Activated CD4-positive, alpha-beta T cell treated with anti-CD3 and anti-CD28 coated beads for 4 hours (primary cell): Measurements from ENCODE around the gene CRK.

ENCODE experiments used
- DNase-seq, 2 donors: peaks; one replicate each; pipeline ENCODE4 v3.0.0-alpha.2; 2020

CRK gene

DNA sequence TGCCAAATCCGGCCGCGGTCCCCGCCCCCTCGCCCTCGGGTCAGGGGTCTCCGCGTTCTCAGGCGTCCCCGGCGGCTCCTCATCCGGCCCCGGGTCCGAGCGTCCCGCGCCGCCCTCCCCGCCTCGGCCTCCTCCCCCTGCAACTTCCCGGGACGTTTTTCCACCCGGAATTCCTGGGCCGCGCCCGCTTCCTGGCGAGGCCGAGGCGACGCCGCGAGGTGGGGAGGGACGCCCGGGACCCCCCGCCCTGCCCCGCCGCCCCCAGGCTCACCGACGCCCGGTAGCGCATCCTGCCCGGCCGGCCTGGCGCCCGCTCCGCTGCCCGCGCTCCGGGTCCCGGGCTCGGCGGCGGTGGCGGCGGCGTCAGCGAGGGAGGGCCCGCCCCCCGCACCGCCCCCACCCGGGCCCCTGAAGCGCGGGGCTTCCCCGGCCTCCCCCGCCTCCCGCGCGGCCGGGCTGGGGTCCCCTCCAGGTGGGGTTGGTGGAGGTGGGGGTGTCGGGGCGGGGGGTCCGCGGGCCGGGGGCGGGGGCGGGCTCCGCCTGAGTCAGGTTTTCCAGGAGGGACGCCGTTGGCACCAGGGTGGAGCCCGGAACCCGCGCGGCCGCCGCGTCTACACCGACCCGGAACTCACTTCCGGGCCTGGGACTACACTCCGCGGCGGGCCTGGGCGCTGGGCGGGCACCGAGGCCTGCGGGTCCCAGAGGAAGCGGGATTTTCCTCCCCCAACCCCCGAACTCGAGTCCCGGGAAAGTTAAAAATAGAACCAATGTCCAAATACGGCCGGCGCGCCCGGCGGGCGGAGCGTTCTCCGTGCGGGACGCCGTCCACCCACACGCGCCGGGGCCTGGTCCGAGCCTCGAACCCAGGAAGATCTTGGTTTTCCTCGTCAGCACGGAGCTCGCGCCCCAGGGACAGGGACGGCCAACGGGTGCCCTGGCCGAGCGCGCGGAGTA, 29.7 kb upstream of the CRK start:
- DNase-seq: peak; percentile 69 to 82

GRCh38 chr17:1484676-1485422, 28.8 kb upstream of the CRK start:
- DNase-seq: peak; percentile 53 to 69

DNA sequence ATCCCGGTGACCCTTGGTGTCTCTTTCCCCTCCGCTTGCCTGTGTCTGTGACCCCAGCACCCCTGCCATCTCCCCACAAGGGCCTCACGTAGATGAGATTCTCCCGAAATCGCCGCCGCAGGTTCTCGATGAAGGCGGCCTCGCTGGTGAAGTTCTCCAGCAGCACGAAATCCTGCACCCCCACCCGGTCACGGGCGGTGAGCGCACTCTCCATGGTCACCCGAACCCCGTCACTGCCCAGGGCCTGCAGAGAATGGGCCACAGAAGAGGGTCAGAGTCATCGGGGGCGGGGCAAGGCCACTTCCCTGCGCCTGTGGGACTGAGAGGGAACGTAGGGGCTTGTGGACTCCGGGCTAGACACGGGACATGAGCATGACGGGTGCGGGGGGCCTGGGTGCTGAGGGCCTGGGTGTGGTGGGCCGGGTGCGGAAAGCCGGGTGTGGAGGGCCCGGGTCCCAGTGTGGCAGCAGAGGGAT, 28.1 kb upstream of the CRK start:
- no peak for DNase-seq

GRCh38 chr17:1482680-1483079, 26.6 kb upstream of the CRK start:
- DNase-seq: no peak

- DNase-seq: no peak
Measured at GRCh38 chr17:1481736-1482135, 25.7 kb upstream of the CRK start.

GRCh38 chr17:1480747-1481465, 24.9 kb upstream of the CRK start:
- DNase-seq: no peak

GRCh38 chr17:1478418-1478817, 22.4 kb upstream of the CRK start:
- no peak for DNase-seq

DNA sequence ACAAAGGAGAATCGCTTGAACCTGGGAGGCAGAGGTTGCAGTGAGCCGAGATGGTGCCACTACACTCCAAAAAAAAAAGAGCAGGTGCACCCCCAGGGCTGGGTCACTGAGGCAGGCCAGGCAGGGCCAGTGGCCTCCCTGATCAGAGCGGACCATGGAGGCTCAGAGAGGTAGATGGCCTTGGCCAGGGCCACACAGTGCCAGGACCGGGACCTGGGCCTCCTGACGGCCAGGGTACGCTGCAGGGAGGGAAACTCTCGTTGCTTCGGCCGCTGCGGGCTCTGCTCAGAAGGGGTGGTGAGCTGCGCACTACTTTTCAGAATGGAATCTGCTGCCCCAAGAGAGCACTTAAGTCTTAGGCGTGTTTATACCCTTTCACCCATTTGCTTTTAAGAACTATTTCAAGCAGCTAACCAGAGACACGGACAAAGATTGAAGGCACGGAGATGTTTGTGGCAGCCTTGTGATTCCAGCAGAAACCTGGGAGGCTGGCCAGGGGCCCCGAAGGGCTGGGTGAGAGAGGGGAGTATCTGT, 19.4 kb upstream of the CRK start:
- no peak for DNase-seq

GRCh38 chr17:1474402-1475189, 18.6 kb upstream of the CRK start:
- DNase-seq: no peak

DNA sequence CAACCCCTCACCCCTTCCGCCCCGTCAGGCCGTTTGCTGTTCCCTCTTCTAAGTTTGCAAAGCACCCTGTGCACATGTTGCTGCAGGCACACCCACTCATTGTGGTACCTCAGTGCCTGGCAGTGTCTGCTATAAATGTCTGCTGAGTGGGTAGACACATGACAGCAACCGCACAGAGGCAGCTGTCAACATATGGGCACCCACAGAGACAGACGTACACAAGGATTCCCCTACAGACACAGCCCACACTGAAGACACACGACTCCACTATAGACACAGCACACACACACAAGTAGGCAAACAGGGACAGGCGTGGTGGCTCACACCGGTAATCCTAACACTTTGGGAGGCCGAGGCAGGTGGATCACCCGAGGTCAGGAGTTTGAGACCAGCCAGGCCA, 17.8 kb upstream of the CRK start:
- DNase-seq: peak; percentile 47 to 51

DNA sequence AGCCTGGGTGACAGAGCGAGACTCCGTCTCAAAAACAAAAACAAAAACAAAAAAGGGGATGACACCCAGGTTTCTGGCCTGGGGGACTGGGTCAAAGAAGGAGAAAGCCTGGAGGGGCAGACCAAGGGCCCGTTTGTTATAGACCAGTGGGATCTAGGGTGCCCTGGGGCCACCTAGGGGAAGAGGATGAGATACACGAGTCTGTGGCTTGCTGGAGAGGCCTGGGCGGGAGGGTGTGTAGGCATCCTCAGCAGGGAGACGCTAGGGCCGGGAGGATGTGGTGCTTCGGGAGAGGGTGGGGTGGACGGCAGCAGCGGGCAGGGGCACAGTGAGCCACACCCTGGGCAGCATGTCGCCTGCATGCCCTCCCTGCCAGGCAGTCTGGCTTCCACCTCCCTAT, 17.1 kb upstream of the CRK start:
- peak in 1 of 2 donors; percentile 13 for DNase-seq

- no peak for DNase-seq
Measured at GRCh38 chr17:1471911-1472821, 16.1 kb upstream of the CRK start.

- DNase-seq: no peak
Measured at GRCh38 chr17:1471490-1471889, 15.5 kb upstream of the CRK start.

GRCh38 chr17:1470755-1471462, 14.9 kb upstream of the CRK start:
- no peak for DNase-seq

DNA sequence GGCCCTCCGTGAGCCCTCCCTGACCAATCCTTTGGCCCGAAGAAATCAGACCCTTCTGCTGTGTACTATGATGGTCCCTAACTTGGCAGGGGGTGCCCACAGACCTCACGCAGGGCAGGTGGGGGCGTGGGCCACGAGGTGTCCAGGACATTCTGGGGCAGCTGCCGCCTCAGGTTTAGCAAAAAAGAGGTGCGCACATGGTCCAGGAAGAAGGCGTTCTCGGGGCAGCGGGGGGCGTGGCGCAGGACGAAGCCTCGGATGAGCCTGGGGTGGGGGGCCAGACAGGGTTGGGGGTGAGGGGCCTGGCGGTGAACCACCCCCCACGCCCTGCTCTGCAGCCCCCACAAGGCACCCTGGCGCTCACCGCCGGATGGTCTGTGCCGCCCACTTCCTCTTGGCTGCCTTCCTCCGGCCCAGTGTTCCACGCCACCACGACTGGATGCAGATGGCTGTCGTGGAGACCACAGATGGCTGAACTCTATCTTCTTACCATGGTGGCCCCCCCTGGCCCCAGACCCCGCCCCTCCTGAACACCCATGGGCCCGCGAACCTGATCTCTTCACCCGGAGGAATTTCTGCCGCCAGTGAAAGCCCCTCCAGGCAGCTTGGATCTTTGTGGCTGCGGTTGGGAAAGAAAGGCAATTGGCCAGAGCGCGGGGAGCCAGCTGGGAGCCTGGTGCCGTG, 14.2 kb upstream of the CRK start:
- DNase-seq: no peak

DNA sequence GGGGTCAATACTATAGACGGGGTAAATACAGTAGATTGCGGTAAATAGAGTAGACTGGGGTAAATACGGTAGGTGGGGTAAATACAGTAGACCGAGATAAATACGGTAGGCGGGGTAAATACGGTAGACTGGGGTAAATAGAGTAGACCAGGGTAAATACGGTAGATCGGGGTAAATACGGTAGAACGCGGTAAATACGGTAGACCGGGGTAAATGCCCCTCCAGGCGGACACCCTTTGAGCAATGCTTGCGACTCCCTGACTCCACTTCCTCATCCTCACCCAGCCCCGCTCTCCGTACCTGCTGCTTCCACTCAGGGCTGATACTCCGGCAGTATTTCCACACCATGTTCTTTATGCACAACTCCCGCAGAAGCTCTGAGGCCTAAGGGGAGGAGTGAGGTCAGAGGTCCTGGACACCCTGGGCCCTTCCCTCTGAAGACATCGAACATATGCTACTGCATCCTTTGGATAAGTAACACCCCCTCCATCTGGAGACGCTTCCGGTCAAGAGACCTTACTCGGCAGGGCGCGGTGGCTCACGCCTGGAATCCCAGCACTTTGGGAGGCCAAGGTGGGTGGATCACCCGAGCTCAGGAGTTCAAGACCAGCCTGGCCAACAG, 13.3 kb upstream of the CRK start:
- no peak for DNase-seq

GRCh38 chr17:1467898-1468492, 12.0 kb upstream of the CRK start:
- DNase-seq: no peak

DNA sequence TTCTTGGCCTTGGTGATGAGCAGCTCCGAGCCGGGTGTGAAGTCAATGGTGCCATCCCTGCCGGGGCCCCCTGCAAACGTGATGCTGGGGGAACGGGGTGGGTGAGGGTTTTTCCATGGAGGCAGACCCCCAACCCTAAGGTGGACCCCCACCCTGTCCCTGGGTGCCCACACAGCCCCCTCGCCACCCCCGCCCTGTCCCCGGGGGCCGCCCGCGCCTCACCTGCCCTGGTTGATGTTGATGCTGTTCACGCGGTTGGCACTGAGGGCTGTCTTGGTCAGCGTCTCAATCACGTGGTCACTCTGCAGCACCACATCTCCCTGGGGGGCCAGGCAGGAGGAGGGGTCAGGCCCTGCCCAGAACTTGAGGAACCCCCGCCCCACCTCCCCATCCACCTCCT, 11.2 kb upstream of the CRK start:
- DNase-seq: no peak

GRCh38 chr17:1464186-1464585, 8.2 kb upstream of the CRK start:
- no peak for DNase-seq
